K562 (cell line): Measurements from ENCODE around the gene PODXL2. TPM values are rescaled to one million over a fixed set of nuclear protein-coding genes. Genes with fewer than 3 reads are reported as not detected.
A peak's percentile ranks its signal among the peaks of the same experiment; 100 is the strongest.

Experiments
- ARID3A ChIP-seq: IDR thresholded peaks from 2 replicates; pipeline ENCODE4 v1.6.1; 2012; ENCODE audit warnings: low read depth, low read length, improper control_type of control experiment, borderline replicate concordance
- BHLHE40 ChIP-seq: IDR thresholded peaks from 2 replicates; pipeline ENCODE4 v1.6.1; 2011; ENCODE audit warnings: low read length, improper control_type of control experiment
- CTBP1 ChIP-seq: fragments of 450-650 bp; IDR thresholded peaks from 2 replicates; pipeline ENCODE4 v1.6.1; 2016; ENCODE audit warnings: borderline replicate concordance
- DPF2 ChIP-seq: fragments of 450-650 bp; IDR thresholded peaks from 2 replicates; pipeline ENCODE4 v1.6.1; 2016
- HSF4 ChIP-seq: fragments of 250-450 bp; sonication (Bioruptor Pico); IDR thresholded peaks from 2 replicates; pipeline ENCODE4 v2.1.2; 2022; ENCODE audit warnings: mild to moderate bottlenecking, moderate library complexity, borderline replicate concordance
- MBD2 ChIP-seq: sonication (generic); IDR thresholded peaks from 2 replicates; pipeline ENCODE4 v1.6.1; 2016; ENCODE audit warnings: low read depth, borderline replicate concordance
- NR2C1 ChIP-seq, 2 experiments: fragments of 450-650 bp; IDR thresholded peaks; 2 replicates each; pipeline ENCODE4 v1.6.1; 2017; ENCODE audit warnings: mild to moderate bottlenecking in 2 of 2, antibody characterized with exemption in 1 of 2, inconsistent platforms in 1 of 2, missing compliant biosample characterization in 1 of 2, missing genetic modification characterization in 1 of 2
- PYGO2 ChIP-seq: fragments of 450-650 bp; IDR thresholded peaks from 2 replicates; pipeline ENCODE4 v1.6.1; 2016; ENCODE audit warnings: mild to moderate bottlenecking, missing genetic modification characterization, moderate library complexity, missing compliant biosample characterization
- RAD21 ChIP-seq, 2 experiments: fragments of 250-450 bp in 1 of 2; fragments of 450-650 bp in 1 of 2; sonication (Bioruptor Pico) in 1 of 2; formaldehyde crosslinking in 1 of 2; IDR thresholded peaks in 1 of 2; conservative IDR thresholded peaks in 1 of 2; 2 replicates each; pipeline versions ENCODE4 v1.4.0 to v1.8.0; 2020 to 2022; ENCODE audit warnings: mild to moderate bottlenecking in 2 of 2, moderate library complexity in 1 of 2
- SMARCC2 ChIP-seq: fragments of 450-650 bp; IDR thresholded peaks from 2 replicates; pipeline ENCODE4 v1.6.1; 2017; ENCODE audit warnings: antibody characterized with exemption, moderate library complexity, mild to moderate bottlenecking, low read depth
- SNIP1 ChIP-seq: fragments of 450-650 bp; IDR thresholded peaks from 2 replicates; pipeline ENCODE4 v1.7.1; 2017; ENCODE audit warnings: low read depth, mild to moderate bottlenecking
- SRF ChIP-seq, 2 experiments: fragments of 250-450, 450-650 bp in 1 of 2; sonication (Bioruptor Pico) in 1 of 2; sonication (generic) in 1 of 2; formaldehyde crosslinking; IDR thresholded peaks; 2 replicates each; pipeline versions ENCODE4 v1.5.0 to v1.5.1; 2020 to 2022; ENCODE audit warnings: mild to moderate bottlenecking in 1 of 2, missing genetic modification reagents in 1 of 2
- STAG1 ChIP-seq: sonication (generic); formaldehyde crosslinking; IDR thresholded peaks from 2 replicates; pipeline ENCODE4 v1.5.0; 2020; ENCODE audit warnings: missing genetic modification reagents, borderline replicate concordance
- TAF15 ChIP-seq: fragments of 200-400 bp; formaldehyde crosslinking; IDR thresholded peaks from 2 replicates; pipeline ENCODE4 v1.6.1; 2017; ENCODE audit warnings: mild to moderate bottlenecking, low read depth, low read length, moderate library complexity
- TCF7 ChIP-seq: sonication (generic); IDR thresholded peaks from 2 replicates; pipeline ENCODE4 v1.6.1; 2016; ENCODE audit warnings: antibody characterized with exemption, borderline replicate concordance
- ZC3H4 ChIP-seq: sonication (generic); formaldehyde crosslinking; IDR thresholded peaks from 2 replicates; pipeline ENCODE4 v1.9.0; 2021; ENCODE audit warnings: missing genetic modification reagents, borderline replicate concordance
- ZFX ChIP-seq: sonication (generic); formaldehyde crosslinking; IDR thresholded peaks from 2 replicates; pipeline ENCODE4 v1.8.0; 2022; ENCODE audit warnings: mild to moderate bottlenecking, missing genetic modification reagents, moderate library complexity
- ZNF398 ChIP-seq: fragments of 250-450 bp; sonication (Bioruptor Pico); IDR thresholded peaks from 2 replicates; pipeline ENCODE4 v1.8.0; 2021; ENCODE audit warnings: moderate library complexity, mild to moderate bottlenecking, inconsistent platforms
- polyA plus RNA-seq, 8 experiments: library from polyadenylated mRNA; depleted of rRNA in 4 of 8; stranded (reverse) in 5 of 8; unstranded in 3 of 8; fragments of >200 nt; fragmentation: Nextera tagmentation in 2 of 8; fragmentation: Illumina TruSeq in 1 of 8; extraction: Ambion mirVana in 2 of 8; extraction: Trizol in 1 of 8; gene quantifications; 2 replicates each; pipeline versions ENCODE4 v1.2.1 to v1.2.3, GENCODE V29; 2011 to 2014; ENCODE audit warnings: inconsistent platforms in 1 of 8, missing spikeins in 1 of 8
- total RNA-seq, 7 experiments: library from RNA; depleted of rRNA in 6 of 7; stranded (reverse); fragments of >200 nt in 6 of 7; fragmentation: Illumina TruSeq in 2 of 7; extraction: Trizol in 2 of 7; gene quantifications; 2 replicates each; pipeline versions ENCODE4 v1.2.1 to v1.2.3, GENCODE V29; 2011 to 2021; ENCODE audit warnings: low replicate concordance in 1 of 7
- TF ChIP-seq, protein P1 (sequence below): fragments of 250-450 bp; sonication (Bioruptor Pico); IDR thresholded peaks from 2 replicates; pipeline ENCODE4 v1.8.0; 2021; ENCODE audit warnings: borderline replicate concordance, mild to moderate bottlenecking, moderate library complexity; ENCODE audit not compliant: poor library complexity, severe bottlenecking
- TF ChIP-seq, protein P2 (sequence below): sonication (generic); formaldehyde crosslinking; IDR thresholded peaks from 2 replicates; pipeline ENCODE4 v1.8.1; 2023; ENCODE audit warnings: mild to moderate bottlenecking, missing genetic modification reagents

Gene PODXL2
- total and polyA plus RNA-seq, 9 of the 15 experiments (the other 6 are each of a cell fraction or from before 2014, with no cell fraction given) = 0.03 to 52.5 (median 21.9) TPM

- TF ChIP-seq ZNF398 (CRISPR knock-in tag) = no peak
- TF ChIP-seq SMARCC2 = no peak
- no peak for TF ChIP-seq HSF4 (CRISPR knock-in tag)
- no peak for TF ChIP-seq NR2C1 (IDR thresholded peaks at IDR 0.05)
- no peak for TF ChIP-seq NR2C1 (tag; IDR thresholded peaks at IDR 0.05)
- no peak for TF ChIP-seq SRF (CRISPR knock-in tag; IDR thresholded peaks at IDR 0.05)
- no peak for TF ChIP-seq ARID3A
- no peak for TF ChIP-seq DPF2
- peak; percentile 82 for TF ChIP-seq MBD2
- peak; percentile 77 for TF ChIP-seq CTBP1
- no peak for TF ChIP-seq ZC3H4 (CRISPR knock-in tag)
- peak; percentile 42 to 54; a peak in 3 of 4 replicates for TF ChIP-seq RAD21 (CRISPR knock-in tag; conservative IDR thresholded peaks at IDR 0.05 in 1 of 2, IDR thresholded peaks at IDR 0.05 in 1 of 2)
- TF ChIP-seq STAG1 (CRISPR knock-in tag) = no peak
- TF ChIP-seq, protein P1, sequence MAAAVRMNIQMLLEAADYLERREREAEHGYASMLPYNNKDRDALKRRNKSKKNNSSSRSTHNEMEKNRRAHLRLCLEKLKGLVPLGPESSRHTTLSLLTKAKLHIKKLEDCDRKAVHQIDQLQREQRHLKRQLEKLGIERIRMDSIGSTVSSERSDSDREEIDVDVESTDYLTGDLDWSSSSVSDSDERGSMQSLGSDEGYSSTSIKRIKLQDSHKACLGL (CRISPR knock-in tag) = no peak
- TF ChIP-seq TAF15 = no peak
- TF ChIP-seq ZFX (CRISPR knock-in tag) = peak; percentile 62
- TF ChIP-seq BHLHE40 = peak; percentile 98
- no peak for TF ChIP-seq TCF7
- TF ChIP-seq, protein P2, sequence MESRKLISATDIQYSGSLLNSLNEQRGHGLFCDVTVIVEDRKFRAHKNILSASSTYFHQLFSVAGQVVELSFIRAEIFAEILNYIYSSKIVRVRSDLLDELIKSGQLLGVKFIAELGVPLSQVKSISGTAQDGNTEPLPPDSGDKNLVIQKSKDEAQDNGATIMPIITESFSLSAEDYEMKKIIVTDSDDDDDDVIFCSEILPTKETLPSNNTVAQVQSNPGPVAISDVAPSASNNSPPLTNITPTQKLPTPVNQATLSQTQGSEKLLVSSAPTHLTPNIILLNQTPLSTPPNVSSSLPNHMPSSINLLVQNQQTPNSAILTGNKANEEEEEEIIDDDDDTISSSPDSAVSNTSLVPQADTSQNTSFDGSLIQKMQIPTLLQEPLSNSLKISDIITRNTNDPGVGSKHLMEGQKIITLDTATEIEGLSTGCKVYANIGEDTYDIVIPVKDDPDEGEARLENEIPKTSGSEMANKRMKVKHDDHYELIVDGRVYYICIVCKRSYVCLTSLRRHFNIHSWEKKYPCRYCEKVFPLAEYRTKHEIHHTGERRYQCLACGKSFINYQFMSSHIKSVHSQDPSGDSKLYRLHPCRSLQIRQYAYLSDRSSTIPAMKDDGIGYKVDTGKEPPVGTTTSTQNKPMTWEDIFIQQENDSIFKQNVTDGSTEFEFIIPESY (CRISPR knock-in tag) = no peak
- no peak for TF ChIP-seq SNIP1
- TF ChIP-seq PYGO2 (tag) = no peak
Measured at GRCh38 chr3:127590593-127591465, 38.2 kb upstream of the PODXL2 start, which contains the start of gene TPRA1 (continued).
